Stimulated activated CD8-positive, alpha-beta memory T cell treated with anti-CD3 and anti-CD28 coated beads, Interleukin-12 subunit alpha, Interleukin-12 subunit beta, amount 100 ng/mL, for 24 hours (primary cell): ENCODE results near the gene SREBF2.

Experiments used
- DNase-seq: peaks from one replicate; pipeline ENCODE4 v3.0.0-alpha.2; 2020; ENCODE audit errors: extremely low read depth

Gene SREBF2

GRCh38 chr22:41832553-41833368 is at the start of gene SREBF2:
Gene SREBF2 (plus strand): TSS chr22:41833105. CDS start chr22:41833271, 166 bp downstream.
- DNase-seq, result peak; percentile 99

GRCh38 chr22:41787331-41787730 is 45.6 kb upstream of the SREBF2 start:
- DNase-seq, result no peak

GRCh38 chr22:41793871-41794270 is 39.0 kb upstream of the SREBF2 start:
- no peak for DNase-seq

GRCh38 chr22:41798736-41799135 is 34.2 kb upstream of the SREBF2 start:
- DNase-seq, result no peak

- no peak for DNase-seq
Observed at GRCh38 chr22:41799486-41800347, 33.2 kb upstream of the SREBF2 start.

GRCh38 chr22:41800348-41801146 is 32.4 kb upstream of the SREBF2 start, which contains the start of gene CCDC134:
Gene CCDC134 (plus strand): TSS chr22:41800679. CDS start chr22:41808891, 8,212 bp downstream.
- peak; percentile 81 for DNase-seq

GRCh38 chr22:41801147-41801819 is 31.6 kb upstream of the SREBF2 start:
- no peak for DNase-seq

- DNase-seq, result no peak
Observed at GRCh38 chr22:41801886-41802285, 31.0 kb upstream of the SREBF2 start.

- DNase-seq, result no peak
Observed at GRCh38 chr22:41805639-41806038, 27.3 kb upstream of the SREBF2 start.

GRCh38 chr22:41808400-41808799 is 24.5 kb upstream of the SREBF2 start:
- no peak for DNase-seq

GRCh38 chr22:41810022-41810421 is 22.9 kb upstream of the SREBF2 start:
- no peak for DNase-seq

- no peak for DNase-seq
Observed at GRCh38 chr22:41812805-41813545, 19.9 kb upstream of the SREBF2 start.

- DNase-seq, result no peak
Observed at GRCh38 chr22:41813726-41814410, 19.0 kb upstream of the SREBF2 start.

- DNase-seq, result no peak
Observed at GRCh38 chr22:41815716-41816115, 17.2 kb upstream of the SREBF2 start.

GRCh38 chr22:41816241-41816640 is 16.7 kb upstream of the SREBF2 start:
- no peak for DNase-seq

- DNase-seq, result no peak
Observed at GRCh38 chr22:41816871-41817270, 16.0 kb upstream of the SREBF2 start.

- DNase-seq, result no peak
Observed at GRCh38 chr22:41818011-41818410, 14.9 kb upstream of the SREBF2 start.

- no peak for DNase-seq
Observed at GRCh38 chr22:41818596-41818995, 14.3 kb upstream of the SREBF2 start.

- DNase-seq, result no peak
Observed at GRCh38 chr22:41819257-41819656, 13.6 kb upstream of the SREBF2 start.

- no peak for DNase-seq
Observed at GRCh38 chr22:41820447-41820846, 12.5 kb upstream of the SREBF2 start.
